Measurements from ENCODE around the gene UBR3.

GRCh38 chr2:169910109-169910799, 83.0 kb downstream of the UBR3 start:
- TF ChIP-seq CREB1 (CRISPR knock-in tag; IDR thresholded peaks at IDR 0.05; ENCODE audit: low read depth) (no peak), CTCF (conservative IDR thresholded peaks at IDR 0.05; ENCODE audit: low read depth in 2 of 2) (no peak), POLR2AphosphoS5 (IDR thresholded peaks at IDR 0.05; ENCODE audit: low read depth) (no peak), STAT1 (IDR thresholded peaks at IDR 0.05; ENCODE audit: unreplicated experiment) (no peak), REST (IDR thresholded peaks at IDR 0.05; ENCODE audit: unreplicated experiment) (no peak), EZH2phosphoT487 (IDR thresholded peaks at IDR 0.05; ENCODE audit: unreplicated experiment) (no peak), EZH2 (IDR thresholded peaks at IDR 0.05; ENCODE audit: low read depth, unreplicated experiment) (no peak), ZNF114 (CRISPR knock-in tag; IDR thresholded peaks at IDR 0.05) (no peak), ETS1 (IDR thresholded peaks at IDR 0.05) (no peak), JUNB (IDR thresholded peaks at IDR 0.05; ENCODE audit: unreplicated experiment) (no peak), NANOG (IDR thresholded peaks at IDR 0.05; ENCODE audit: borderline replicate concordance) (no peak), ZNF462 (CRISPR knock-in tag; IDR thresholded peaks at IDR 0.05) (no peak), ZNF331 (CRISPR knock-in tag; IDR thresholded peaks at IDR 0.05; ENCODE audit: low read depth) (no peak)

Data from GM23338 (cell line).